Mesodermal cell (in vitro differentiated cells): ENCODE measurements around the gene ERLEC1.

Experiments
- H3K27ac ChIP-seq: 2 replicates; pipeline ENCODE4 v1.7.0; 2013; ENCODE audit warnings: mild to moderate bottlenecking, low read depth, low read length, moderate library complexity; ENCODE audit not compliant: severe bottlenecking
- H3K36me3 ChIP-seq: 2 replicates; pipeline ENCODE4 v1.7.1; 2013; ENCODE audit warnings: mild to moderate bottlenecking, low read length, moderate library complexity; ENCODE audit not compliant: control insufficient read depth, insufficient read depth
- H3K4me1 ChIP-seq: one replicate; pipeline ENCODE4 v1.7.1; 2013; ENCODE audit warnings: mild to moderate bottlenecking, low read length; ENCODE audit not compliant: insufficient read depth, control insufficient read depth, poor library complexity, severe bottlenecking
- H3K4me3 ChIP-seq: 2 replicates; pipeline ENCODE4 v1.7.0; 2013; ENCODE audit warnings: low read length, control low read depth, mild to moderate bottlenecking; ENCODE audit not compliant: insufficient read depth, poor library complexity, severe bottlenecking; ENCODE audit errors: extremely low read depth
- H3K9me3 ChIP-seq: 2 replicates; pipeline ENCODE4 v1.7.1; 2013; ENCODE audit warnings: mild to moderate bottlenecking, low read length, moderate library complexity; ENCODE audit not compliant: control insufficient read depth
- WGBS, 2 experiments: methylation state at CpG; one replicate each; pipeline ENCODE4 v1.1.5; 2013; ENCODE audit warnings: missing lambda C conversion rate in 2 of 2; ENCODE audit not compliant: insufficient coverage in 2 of 2; 5-methylcytosine and 5-hydroxymethylcytosine counted together

The ERLEC1 gene

DNA sequence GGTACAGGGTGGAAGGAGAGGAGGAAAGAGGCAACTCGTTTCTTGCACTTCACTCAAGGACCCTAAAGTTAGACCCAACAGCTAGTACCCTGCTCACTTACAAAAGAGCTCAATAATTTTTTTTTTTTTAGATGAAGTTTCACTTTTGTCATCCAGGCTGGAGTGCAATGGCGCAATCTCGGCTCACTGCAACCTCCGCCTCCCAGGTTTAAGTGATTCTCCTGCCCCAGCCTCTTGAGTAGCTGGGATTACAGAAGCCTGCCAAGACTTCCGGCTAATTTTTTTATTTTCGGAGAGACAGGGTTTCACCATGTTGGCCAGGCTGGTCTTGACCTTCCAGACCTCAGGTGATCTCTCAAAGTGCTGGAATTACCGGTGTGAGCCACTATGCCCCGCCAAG is 4.2 kb upstream of the ERLEC1 start:
- no peaks in the 10 kb centered on the region for H3K9me3 ChIP-seq
- H3K4me1 ChIP-seq = peaks cover 10% of the 10 kb centered on the region
- 87 to 96% methylated on average over 7 of the region's 8 CpGs for WGBS, 2 experiments
- no peak overlapping the region for H3K4me3 ChIP-seq
- no peak overlapping the region for H3K27ac ChIP-seq
- peaks cover 25% of the 10 kb centered on the region for H3K36me3 ChIP-seq

GRCh38 chr2:53784436-53784835 is 2.4 kb upstream of the ERLEC1 start:
- Histone ChIP-seq H3K36me3 (peaks cover 33% of the 10 kb centered on the region), H3K4me3 (no peak overlapping the region), H3K9me3 (no peaks in the 10 kb centered on the region), H3K4me1 (peaks cover 10% of the 10 kb centered on the region), H3K27ac (peak overlapping the region; percentile 37)

- H3K36me3 ChIP-seq = peaks cover 30% of the 10 kb centered on the region
- no peaks in the 10 kb centered on the region for H3K9me3 ChIP-seq
- H3K4me3 ChIP-seq = peak overlapping the region; percentile 76
- no peak overlapping the region for H3K27ac ChIP-seq
- H3K4me1 ChIP-seq = peaks cover 10% of the 10 kb centered on the region
- 87 to 89% methylated on average over 10 of the region's 11 CpGs for WGBS, 2 experiments
Measured at GRCh38 chr2:53785366-53785765, 1.5 kb upstream of the ERLEC1 start.

GRCh38 chr2:53786352-53786704 is 516 bp upstream of the ERLEC1 start:
- Histone ChIP-seq H3K36me3 (peaks cover 26% of the 10 kb centered on the region), H3K4me3 (peak overlapping the region; percentile 76), H3K4me1 (peaks cover 10% of the 10 kb centered on the region), H3K27ac (peak overlapping the region; percentile 88), H3K9me3 (no peaks in the 10 kb centered on the region)
- 0% methylated on average over 9 to 10 of the region's 18 CpGs for WGBS, 2 experiments

DNA sequence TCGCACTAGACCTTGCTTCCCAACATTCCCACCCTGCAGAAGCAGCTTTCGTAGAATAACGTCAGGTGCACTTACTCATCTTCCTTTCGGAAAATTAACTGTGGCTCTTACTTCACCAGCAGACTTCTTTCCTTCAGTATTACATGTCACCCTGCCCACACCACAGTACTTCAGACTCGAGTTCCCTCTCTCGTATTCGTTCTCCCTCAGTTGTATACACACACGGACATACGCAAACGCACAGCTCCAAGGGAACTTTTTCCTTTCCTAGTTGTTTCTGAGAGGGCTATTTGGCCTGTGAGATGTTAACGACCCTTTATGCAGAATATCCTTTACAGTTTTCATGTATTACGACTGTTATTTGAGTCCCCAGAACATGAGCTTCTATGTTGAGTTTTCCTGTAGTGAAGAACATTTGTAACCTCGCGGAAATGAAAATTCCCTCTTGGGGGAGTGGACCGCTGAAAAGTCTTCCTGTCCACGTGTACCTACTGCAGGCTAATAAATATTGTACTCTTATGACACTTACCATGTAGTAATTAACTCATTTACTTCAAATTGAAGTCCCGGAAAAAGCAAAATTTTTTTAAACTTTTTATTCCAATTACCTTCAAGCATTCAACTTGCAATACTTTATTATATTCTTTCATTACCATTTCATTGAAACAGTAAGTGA is 908 bp downstream of the ERLEC1 start:
- H3K4me3 ChIP-seq = peak overlapping the region; percentile 76
- 8 to 10% methylated on average over 6 to 11 of the region's 17 CpGs for WGBS, 2 experiments
- peak overlapping the region; percentile 88 for H3K27ac ChIP-seq
- peaks cover 10% of the 10 kb centered on the region for H3K4me1 ChIP-seq
- H3K9me3 ChIP-seq = no peaks in the 10 kb centered on the region
- H3K36me3 ChIP-seq = peaks cover 12% of the 10 kb centered on the region

GRCh38 chr2:53793261-53793660 is 6.4 kb downstream of the ERLEC1 start:
- no peaks in the 10 kb centered on the region for H3K9me3 ChIP-seq
- H3K4me3 ChIP-seq = no peak overlapping the region
- no peaks in the 10 kb centered on the region for H3K4me1 ChIP-seq
- no CpG with 5 or more reads among the region's 3 CpGs for WGBS, 2 experiments
- no peak overlapping the region for H3K27ac ChIP-seq
- H3K36me3 ChIP-seq = peaks cover 35% of the 10 kb centered on the region

DNA sequence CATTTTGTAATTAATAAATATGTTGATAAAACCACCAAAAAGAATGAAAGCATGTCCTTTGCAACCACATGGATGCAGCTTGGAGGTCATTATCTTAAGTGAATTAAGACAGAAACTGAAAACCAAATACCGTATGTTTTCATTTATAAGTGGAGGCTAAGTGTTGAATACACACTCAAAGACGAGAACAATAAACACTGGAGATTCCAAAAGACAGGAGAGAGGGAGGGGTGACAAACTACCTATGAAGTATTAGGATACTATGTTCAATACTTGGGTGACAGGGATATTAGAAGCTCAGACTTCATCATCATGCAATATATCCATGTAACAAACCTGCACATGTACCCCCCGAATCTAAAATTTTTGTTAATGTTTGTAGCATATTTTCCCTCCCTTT is 7.0 kb downstream of the ERLEC1 start:
- H3K36me3 ChIP-seq = peaks cover 35% of the 10 kb centered on the region
- H3K9me3 ChIP-seq = no peaks in the 10 kb centered on the region
- no peaks in the 10 kb centered on the region for H3K4me1 ChIP-seq
- no peak overlapping the region for H3K27ac ChIP-seq
- no peak overlapping the region for H3K4me3 ChIP-seq
- WGBS, 2 experiments = 100% methylated on average over 1 of the region's 3 CpGs; no CpG with 5 or more reads in 1 of the 2 experiments

- Histone ChIP-seq H3K9me3 (no peaks in the 10 kb centered on the region), H3K4me3 (no peak overlapping the region), H3K4me1 (no peaks in the 10 kb centered on the region), H3K36me3 (peaks cover 54% of the 10 kb centered on the region), H3K27ac (no peak overlapping the region)
Measured at GRCh38 chr2:53801547-53801946, 14.7 kb downstream of the ERLEC1 start.

DNA sequence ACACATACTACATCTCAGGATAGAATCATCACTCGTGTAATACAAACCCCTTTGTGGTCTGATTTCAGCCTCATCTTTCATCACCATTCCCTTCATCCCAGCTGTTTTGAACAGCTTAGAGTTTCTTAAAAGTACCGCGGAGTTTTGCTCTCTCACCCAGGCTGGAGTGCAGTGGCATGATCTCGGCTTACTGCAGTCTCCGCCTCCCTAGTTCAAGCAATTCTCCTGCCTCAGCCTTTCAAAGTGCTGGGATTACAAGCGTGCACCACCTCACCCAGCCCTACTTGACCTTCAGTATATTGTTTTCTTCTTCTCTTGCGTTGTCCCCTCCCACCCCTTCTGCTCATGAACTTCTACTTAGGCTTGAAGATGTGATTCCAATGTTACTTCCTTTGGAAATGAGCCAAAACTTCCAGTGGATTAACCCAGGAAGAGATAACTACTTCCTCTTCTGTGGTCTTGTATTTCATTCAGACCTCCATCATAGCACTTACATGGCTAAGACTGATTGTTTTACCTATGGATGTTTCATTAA is 15.8 kb downstream of the ERLEC1 start:
- Histone ChIP-seq H3K4me1 (no peaks in the 10 kb centered on the region), H3K4me3 (no peak overlapping the region), H3K36me3 (peaks cover 55% of the 10 kb centered on the region), H3K9me3 (no peaks in the 10 kb centered on the region), H3K27ac (no peak overlapping the region)
- WGBS, 2 experiments = 83 to 85% methylated on average over 6 of the region's 7 CpGs

DNA sequence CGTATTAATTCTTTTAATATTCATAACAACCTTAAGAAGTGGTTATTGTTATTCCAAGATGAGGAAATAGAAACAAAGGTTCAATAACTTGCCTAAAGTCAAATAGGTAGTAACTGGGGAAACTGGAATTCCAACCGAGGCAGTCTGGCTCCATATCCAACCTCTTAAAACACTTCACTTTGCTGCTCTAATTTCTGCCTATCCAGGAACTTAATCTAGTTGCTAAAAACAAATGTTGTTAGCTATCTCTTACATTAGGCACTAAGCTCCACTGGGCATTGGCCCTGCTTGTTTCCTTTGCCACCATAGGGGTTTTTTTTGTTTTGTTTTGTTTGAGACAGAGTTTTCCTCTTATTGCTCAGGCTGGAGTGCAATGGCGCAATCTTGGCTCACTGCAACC is 24.8 kb downstream of the ERLEC1 start:
- Histone ChIP-seq H3K9me3 (no peaks in the 10 kb centered on the region), H3K4me1 (no peaks in the 10 kb centered on the region), H3K4me3 (no peak overlapping the region), H3K27ac (no peak overlapping the region), H3K36me3 (peaks cover 76% of the 10 kb centered on the region)
- 83% methylated on average over 1 of the region's 3 CpGs; no CpG with 5 or more reads in 1 of the 2 experiments for WGBS, 2 experiments

- H3K4me1 ChIP-seq = no peaks in the 10 kb centered on the region
- H3K36me3 ChIP-seq = peaks cover 71% of the 10 kb centered on the region
- H3K27ac ChIP-seq = no peak overlapping the region
- H3K9me3 ChIP-seq = no peaks in the 10 kb centered on the region
- no peak overlapping the region for H3K4me3 ChIP-seq
Measured at GRCh38 chr2:53813151-53813550, 26.3 kb downstream of the ERLEC1 start.
